DMS53 (cell line): ENCODE results near the gene TP53RK.

Source experiments
- DNase-seq: peaks from one replicate; lab custom pipeline; 2025; lab: John Stamatoyannopoulos, UW

Gene TP53RK

GRCh38 chr20:46638134-46638897 is 50.9 kb downstream of the TP53RK start:
- DNase-seq, result no peak

DNA sequence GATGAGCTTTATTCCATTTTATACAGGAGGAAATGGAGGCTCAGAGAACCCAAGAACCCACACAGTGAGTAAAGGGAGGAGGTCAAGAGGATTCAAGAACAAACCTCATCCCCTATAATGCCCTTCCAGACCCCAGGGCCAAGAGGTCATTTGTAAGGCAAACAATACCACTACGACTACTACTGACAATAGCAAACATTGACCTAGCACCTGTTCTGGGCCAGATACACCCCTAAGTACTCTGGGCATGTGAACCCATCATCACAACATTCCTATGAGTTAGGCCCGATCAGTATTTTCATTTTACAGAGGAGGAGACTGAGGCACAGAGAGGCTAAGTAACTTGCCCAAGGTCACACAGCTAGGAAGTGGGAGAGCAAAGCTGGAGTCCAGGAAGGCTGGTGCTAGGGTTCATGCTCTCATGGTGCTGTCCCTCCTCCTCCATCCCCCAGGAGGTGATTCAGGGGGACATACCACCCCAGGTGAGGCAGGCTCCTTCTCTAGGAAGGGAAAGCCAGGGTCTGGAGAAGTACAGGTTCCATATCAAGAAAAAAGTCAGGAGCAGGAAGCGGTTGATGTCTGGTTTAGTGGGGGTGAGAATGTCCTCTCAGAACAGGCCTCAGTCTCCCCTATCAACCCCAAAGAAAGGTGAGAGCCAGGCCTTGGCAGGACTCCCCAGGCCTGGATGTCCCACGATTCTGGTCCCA is 51.7 kb downstream of the TP53RK start:
- no peak for DNase-seq

DNA sequence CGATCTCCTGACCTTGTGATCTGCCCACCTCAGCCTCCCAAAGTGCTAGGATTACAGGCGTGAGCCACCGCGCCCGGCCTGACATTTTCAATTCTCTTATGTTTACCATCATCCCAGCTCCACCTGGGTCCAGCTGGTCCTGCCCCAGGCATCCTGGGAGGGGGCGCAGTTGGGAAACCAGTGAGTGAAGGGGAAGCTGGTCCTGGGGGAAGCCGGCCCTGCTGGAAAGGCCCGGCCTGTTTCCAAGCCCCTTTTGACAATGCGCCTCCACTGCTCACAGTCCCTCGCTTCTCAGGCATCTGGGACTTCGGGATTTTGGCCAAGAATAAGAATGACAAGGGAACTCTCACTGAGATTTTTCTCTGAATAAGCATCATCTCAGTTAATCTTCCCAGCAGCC is 52.2 kb downstream of the TP53RK start:
- DNase-seq, result no peak

DNA sequence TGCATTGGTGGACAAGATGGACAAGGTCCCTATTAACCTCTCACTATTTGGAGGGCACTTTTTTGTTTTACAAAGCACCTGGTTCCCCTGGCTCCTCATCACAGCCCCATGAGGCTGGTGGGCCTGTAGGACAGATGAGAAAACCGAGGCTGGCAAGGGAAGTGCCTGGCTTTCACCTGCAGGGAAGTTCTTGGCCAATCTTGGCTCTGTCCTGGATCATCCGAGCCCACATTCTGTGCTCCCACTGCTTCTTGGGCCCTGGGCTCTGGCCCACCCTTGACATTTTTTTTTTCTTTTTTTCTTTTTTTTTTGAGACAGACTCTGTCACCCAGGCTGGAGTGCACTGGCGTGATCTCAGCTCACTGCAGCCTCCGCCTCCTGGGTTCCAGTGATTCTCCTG is 52.7 kb downstream of the TP53RK start:
- no peak for DNase-seq

DNA sequence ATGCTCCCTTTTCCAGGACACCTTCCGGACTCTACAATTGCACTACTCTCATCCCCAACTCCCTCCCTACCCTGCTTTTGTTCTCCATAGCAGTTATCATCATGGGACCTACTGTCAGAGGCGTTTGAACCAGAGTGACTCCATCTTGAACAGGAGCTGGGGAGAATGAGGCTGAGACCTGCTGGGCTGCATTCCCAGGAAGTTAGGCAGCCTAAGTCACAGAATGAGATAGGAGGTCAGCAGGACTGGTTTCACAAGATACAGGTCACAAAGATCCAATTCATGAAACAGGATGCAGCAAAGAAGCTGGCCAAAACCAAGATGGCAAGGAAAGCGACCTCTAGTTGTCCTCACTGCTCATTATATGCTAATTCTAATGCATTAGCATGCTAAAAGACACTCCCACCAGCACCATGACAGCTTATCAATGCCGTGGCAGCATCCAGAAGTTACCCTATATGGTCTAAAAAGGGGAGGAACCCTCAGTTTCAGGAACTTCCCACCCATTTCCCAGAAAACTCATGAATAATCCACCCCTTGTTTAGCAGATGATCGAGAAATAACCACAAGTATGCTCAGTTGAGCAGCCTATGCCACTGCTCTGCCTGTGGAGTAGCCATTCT is 53.6 kb downstream of the TP53RK start:
- no peak for DNase-seq

- DNase-seq, result no peak
Observed at GRCh38 chr20:46634528-46634927, 54.7 kb downstream of the TP53RK start.
